Upper lobe of left lung (tissue), 4 donors: Measurements from ENCODE around the gene PPP1R3D.

Experiments
- CTCF ChIP-seq, 6 experiments: fragments of 450-650 bp in 4 of 6; fragments of 200-600 bp in 2 of 6; sonication (generic) in 2 of 6; IDR thresholded peaks; one replicate each; pipeline ENCODE4 v1.5.1; 2016 to 2019; ENCODE audit warnings: antibody characterized with exemption in 6 of 6
- EP300 ChIP-seq, 4 donors: sonication (generic); formaldehyde crosslinking; IDR thresholded peaks; one replicate each; pipeline ENCODE4 v1.5.1; 2017; ENCODE audit warnings: antibody characterized with exemption in 4 of 4, control low read depth in 2 of 4
- POLR2A ChIP-seq, 4 donors: fragments of 450-650 bp; IDR thresholded peaks; one replicate each; pipeline ENCODE4 v1.5.1; 2016 to 2017; ENCODE audit warnings: antibody characterized with exemption in 4 of 4, mild to moderate bottlenecking in 2 of 4
- POLR2AphosphoS5 ChIP-seq, 2 donors: sonication (generic); formaldehyde crosslinking; IDR thresholded peaks; one replicate each; pipeline ENCODE4 v1.5.1; 2017; ENCODE audit warnings: antibody characterized with exemption in 2 of 2

DNA sequence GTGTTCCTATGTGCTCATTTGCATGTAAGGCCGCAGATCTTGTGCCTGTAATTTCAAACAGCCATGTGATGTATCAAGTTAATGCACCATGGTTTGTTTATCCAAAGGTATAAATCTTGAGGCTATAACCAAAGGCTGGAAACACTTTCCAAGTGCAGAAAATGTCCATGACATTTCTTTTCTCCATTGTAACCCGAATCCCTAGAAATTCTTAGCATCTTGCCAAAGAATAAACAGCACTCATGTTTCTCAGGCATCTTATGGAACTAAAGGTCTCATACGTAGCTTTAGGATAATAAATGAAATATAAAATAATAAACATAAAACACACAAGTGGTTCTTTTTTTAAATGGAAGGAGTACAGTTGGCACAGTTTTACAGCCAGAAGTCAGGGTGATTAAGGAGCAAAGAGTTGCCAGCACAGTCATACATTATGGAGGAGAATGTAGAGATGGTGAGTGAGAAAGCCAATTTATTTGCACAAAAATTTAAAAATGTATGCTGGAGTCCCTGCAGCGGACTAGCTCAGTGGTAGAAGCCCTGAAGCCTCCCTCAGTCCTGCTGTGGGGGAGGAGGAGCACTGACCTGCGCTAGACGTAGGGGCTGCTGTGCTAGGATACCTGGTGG lies 36.2 kb upstream of the PPP1R3D start:
- TF ChIP-seq POLR2A (IDR thresholded peaks at IDR 0.05) (no peak), CTCF (IDR thresholded peaks at IDR 0.05) (no peak), POLR2AphosphoS5 (IDR thresholded peaks at IDR 0.05) (no peak), EP300 (IDR thresholded peaks at IDR 0.05) (no peak)
